Astrocyte (in vitro differentiated cells and primary cell): Measurements from ENCODE around the gene JPH3.

Experiments used
- CTCF ChIP-seq: IDR thresholded peaks from 2 replicates; pipeline ENCODE4 v1.5.1; 2011; ENCODE audit warnings: low read depth, mild to moderate bottlenecking, inconsistent platforms, low read length, moderate library complexity; ENCODE audit not compliant: insufficient read depth
- EZH2 ChIP-seq: IDR thresholded peaks from 2 replicates; pipeline ENCODE4 v1.6.1; 2012; ENCODE audit warnings: mild to moderate bottlenecking, low read length, inconsistent platforms; ENCODE audit not compliant: insufficient read depth

- TF ChIP-seq CTCF, result no peak
- no peak for TF ChIP-seq EZH2
Measured at GRCh38 chr16:87559945-87560344, 42.4 kb upstream of the JPH3 start.
